Fibroblast of pulmonary artery (primary cell): Measurements from ENCODE around the gene AMELY.
"Not testable (repeated sequence)": the region's sequence is repeated elsewhere in the genome, so short reads cannot be mapped to it uniquely, and the experiment has no call there.

ENCODE experiments used
- DNase-seq: peaks from one replicate; pipeline ENCODE4 v3.0.0-alpha.2; 2010; ENCODE audit warnings: low read depth
- H3K4me3 ChIP-seq: replicated peaks from 2 replicates; pipeline ENCODE4 v1.5.1; 2011; ENCODE audit warnings: low read depth, mild to moderate bottlenecking, control low read depth, low read length, moderate library complexity
- TF ChIP-seq, protein P1 (sequence below): IDR thresholded peaks from 2 replicates; pipeline ENCODE4 v1.5.1; 2011; ENCODE audit warnings: mild to moderate bottlenecking, control low read depth, low read length, inconsistent platforms; ENCODE audit errors: missing control alignments

The AMELY gene

DNA sequence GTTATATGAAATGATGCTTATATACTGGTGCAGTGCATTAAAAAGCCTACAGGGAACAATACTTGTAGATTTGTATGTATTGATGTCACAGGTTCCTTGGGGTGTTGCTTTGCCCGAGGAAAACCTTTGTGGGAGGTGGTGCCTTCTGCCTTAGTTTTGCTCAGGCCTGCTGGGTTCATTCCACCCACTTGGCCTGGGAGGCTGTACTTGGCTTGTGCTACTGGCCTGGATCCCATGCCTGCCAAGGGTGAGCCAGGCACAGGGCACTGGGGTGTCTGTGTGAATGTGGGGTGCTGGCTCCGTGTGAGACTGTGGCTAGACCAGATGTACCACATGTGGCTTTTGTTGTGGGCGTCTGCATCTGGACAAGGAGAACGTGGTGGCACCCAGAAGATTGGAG is 16.7 kb upstream of the AMELY start:
- TF ChIP-seq, protein P1, sequence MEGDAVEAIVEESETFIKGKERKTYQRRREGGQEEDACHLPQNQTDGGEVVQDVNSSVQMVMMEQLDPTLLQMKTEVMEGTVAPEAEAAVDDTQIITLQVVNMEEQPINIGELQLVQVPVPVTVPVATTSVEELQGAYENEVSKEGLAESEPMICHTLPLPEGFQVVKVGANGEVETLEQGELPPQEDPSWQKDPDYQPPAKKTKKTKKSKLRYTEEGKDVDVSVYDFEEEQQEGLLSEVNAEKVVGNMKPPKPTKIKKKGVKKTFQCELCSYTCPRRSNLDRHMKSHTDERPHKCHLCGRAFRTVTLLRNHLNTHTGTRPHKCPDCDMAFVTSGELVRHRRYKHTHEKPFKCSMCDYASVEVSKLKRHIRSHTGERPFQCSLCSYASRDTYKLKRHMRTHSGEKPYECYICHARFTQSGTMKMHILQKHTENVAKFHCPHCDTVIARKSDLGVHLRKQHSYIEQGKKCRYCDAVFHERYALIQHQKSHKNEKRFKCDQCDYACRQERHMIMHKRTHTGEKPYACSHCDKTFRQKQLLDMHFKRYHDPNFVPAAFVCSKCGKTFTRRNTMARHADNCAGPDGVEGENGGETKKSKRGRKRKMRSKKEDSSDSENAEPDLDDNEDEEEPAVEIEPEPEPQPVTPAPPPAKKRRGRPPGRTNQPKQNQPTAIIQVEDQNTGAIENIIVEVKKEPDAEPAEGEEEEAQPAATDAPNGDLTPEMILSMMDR, result no peak
- DNase-seq, result no peak
- no peak overlapping the region for H3K4me3 ChIP-seq

DNA sequence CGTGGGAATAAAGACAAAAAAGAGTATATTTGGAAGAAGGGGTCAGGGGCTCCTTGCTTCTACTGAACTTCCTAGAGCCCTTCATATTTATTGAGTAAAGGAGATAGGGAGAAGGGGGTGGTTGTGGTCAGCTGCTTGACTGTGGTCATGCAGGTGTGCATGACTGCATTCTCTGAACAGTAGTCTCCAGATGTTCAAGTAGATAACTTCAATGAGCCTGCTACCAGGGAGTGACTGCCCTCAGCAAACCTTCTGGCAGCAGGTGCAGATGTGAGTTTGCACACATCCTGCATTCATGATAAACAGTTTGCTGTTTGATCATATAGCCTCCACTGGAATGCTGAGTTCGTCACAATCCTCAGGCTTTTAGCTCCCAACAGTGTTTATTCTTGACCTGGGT is 9.5 kb upstream of the AMELY start:
- H3K4me3 ChIP-seq, result no peak overlapping the region
- no peak for DNase-seq
- TF ChIP-seq, protein P1, result no peak

DNA sequence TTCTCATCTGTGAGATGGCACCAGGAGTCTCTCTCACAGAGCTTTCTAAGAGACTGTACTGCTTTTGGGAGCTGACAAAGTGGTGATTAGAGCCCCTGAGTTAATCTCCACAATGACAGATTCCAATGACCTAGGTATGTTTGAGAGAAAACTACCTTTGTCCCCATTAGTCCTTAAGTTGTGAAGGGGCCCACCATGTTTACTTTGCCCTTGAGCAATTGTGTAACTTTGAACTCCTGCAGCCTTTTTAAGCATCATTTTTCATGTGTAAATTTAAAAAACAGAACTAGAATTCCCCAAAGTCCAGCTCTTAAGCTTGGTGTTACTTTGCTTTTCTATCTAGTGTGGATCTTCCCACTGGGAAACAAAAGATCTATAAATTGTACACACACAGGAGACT is 1.8 kb upstream of the AMELY start:
- no peak overlapping the region for H3K4me3 ChIP-seq
- TF ChIP-seq, protein P1, result no peak
- no peak for DNase-seq

DNA sequence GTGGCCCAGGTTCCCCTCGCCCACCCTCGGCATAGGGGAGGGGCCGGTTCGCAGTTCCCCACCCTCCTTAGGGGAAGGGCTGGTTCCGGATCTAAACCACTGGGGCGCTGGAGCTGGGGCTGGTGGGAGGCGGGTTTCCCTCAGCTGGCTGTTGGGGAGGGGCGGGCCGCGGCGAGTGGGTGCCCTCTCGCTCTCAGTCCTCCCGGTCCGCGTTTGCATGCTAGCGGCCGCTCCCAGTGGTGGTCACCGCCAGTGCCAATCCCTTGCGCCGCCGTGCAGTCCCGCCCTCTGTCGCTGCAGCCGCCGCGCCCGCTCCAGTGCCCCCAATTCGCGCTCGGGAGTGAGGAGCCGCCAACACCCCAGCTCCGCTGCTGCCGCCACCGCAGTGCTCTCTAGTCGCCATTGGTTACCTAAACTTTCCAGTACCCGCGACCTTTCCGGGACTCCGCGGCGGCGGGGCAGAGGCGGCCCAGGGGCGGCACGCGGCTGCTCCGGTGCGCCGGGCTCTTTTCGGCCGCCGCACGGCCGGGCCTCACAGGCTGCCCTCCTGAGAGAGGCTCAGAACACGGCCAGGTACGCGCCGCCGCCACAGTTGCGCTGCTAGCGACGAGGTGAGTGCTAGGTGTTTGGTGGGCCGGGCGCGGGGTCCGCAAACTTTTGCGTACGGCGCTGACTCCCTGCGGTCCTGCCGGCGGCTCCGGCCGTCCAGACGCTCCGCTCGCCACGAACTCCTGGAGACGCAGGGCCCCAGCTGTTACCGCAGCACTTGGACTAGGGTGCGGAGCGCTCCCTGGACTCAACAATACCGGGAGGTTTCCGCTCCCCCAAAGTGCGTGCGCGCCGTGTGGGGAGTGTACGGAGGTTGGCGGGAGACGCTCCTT is 940 bp downstream of the AMELY start, which contains the start of gene TBL1Y:
Gene TBL1Y, plus strand, starts transcription at position 326 of the 881 bp plus-strand sequence. CDS start 114,388 bp downstream, outside the sequence.
- DNase-seq, result no peak
- TF ChIP-seq, protein P1, result no peak
- H3K4me3 ChIP-seq, result no peak within 1 kb of the TSS

DNA sequence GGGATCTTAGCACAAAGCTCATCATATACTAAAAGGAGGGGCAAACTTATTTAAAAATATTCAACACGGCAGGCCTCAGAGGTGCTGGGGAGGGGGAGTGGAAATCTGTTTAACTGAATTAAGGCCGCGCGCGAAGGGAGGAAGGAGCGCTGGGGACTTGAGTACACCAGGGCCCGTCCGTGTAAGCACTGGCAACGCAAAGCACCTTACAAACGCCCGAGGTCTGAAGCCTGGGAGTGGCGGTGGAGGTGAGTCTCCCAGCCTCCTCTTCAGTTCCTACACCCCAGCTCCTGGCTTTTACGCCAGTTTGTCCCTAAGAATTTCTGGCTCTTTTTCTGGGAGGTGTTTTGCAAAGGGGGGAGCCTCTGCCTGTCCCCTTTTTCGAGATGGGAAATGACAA is 1.7 kb downstream of the AMELY start:
- TF ChIP-seq, protein P1, result no peak
- DNase-seq, result no peak
- no peak overlapping the region for H3K4me3 ChIP-seq

DNA sequence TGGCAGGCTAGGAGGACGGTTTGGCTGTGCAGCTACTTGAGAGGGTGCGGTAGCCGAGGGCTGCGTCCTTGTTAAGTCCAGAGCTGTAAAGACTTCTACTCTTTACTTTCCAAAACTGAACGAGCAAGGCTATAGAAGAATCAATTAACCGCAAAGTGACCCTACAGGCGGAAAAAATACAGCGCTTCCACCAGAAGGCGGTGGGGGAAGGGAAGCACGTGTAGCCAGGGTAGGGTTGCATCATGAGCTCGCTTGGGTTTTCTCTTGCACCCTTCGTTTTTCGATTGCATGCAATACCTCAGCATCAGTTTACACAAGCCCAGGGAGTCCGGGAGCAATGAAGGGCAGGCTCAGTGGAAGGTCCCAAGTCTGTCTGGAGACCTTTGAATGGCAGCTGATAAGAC is 2.4 kb downstream of the AMELY start:
- no peak overlapping the region for H3K4me3 ChIP-seq
- no peak for DNase-seq
- TF ChIP-seq, protein P1, result no peak

DNA sequence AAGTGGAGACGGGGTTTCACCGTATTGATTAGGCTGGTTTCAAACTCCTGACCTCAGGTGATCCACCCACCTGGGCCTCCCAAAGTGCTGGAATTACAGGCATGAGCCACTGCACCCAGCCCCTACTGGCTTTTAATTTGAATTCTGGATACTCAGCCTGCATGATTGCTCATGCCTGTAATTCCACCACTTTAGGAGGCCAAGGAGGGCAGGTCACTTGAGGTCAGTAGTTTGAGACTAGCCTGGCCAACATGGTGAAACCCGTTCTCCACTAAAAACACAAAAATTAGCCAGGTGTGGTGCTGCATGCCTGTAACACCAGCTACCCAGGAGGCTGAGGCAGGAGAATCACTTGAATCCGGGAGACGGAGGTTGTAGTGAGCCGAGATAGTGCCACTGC is 3.5 kb downstream of the AMELY start:
- not testable (repeated sequence) for DNase-seq, H3K4me3 ChIP-seq
